ENCODE measurements around the gene BCL2A1.
"Not testable (repeated sequence)": the region's sequence is repeated elsewhere in the genome, so short reads cannot be mapped to it uniquely, and the experiment has no call there.

BCL2A1 gene

DNA sequence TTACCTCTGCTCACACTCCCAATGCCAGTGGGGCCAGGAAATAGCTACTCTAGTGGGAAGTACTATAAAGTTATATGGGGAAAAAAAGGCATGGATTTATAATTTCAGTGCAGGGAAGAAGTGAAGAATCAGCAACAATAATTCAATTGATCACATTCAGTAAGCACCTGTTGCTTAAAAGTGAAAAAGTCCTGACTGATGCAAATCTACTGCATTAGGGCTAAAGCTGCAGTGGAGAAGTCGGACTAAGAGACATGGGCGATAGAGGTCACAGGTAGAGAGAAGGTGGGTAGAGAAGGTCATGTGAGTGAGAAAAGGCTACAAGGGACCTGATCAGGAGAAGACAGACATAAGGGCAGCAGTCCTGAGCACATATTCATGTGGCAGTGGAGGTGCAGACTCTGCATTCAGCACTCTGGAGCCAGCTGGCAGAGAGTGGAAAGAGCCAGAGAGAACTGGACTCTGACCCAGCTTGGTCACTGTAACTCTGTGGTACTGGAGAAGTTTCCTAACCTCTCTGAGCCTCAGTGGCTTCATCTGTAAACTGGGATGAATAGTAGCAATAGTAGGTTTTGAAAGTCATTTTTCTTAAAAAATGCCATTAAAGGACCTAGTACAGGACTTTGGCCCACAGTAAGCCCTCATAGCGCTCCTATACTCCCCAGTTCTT, 17.6 kb upstream of the BCL2A1 start:
- no peak for DNase-seq

DNA sequence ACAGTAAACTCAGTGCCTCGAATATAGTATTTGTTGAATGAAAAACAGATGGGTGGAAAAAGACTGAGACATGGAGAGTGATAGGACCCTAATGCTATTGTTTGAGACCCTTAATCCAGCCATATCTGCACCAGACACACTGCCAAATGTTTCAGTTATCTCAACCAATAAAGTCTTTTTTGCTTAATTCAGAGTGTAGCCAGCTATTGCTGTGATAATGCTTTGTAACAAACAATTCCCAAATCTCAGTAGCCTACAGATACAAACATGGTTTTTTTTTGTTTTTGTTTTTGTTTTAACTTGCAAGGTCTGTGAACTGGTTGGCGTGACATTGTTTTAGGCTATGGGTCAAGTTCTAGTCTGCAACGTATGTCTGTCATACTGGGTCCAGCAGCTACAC, 17.0 kb upstream of the BCL2A1 start:
- no peak for DNase-seq

DNA sequence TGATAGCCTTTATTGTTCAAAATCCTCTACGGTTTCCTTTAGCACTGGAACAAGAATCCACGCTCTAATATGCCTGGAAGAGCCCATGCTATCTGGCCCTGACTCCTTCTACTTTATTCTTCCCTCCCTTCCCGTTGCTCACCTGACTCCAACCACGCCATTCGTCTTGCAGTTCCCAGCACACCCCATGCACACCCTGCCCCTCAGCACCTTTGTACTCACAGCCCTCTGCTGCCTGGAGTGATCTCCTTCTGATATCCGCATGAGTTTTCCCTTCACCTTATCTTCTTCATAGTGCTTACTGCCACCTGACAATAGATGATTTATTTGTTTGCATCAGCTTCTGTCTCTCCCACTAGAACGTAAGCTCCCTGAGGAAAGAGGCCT, 16.6 kb upstream of the BCL2A1 start:
- DNase-seq: no peak

- DNase-seq: no peak
Observed at GRCh38 chr15:79981831-79982455, 10.9 kb upstream of the BCL2A1 start.

GRCh38 chr15:79978655-79979514, 7.9 kb upstream of the BCL2A1 start:
- DNase-seq: no peak

- DNase-seq: no peak
Observed at GRCh38 chr15:79978260-79978654, 7.3 kb upstream of the BCL2A1 start.

DNA sequence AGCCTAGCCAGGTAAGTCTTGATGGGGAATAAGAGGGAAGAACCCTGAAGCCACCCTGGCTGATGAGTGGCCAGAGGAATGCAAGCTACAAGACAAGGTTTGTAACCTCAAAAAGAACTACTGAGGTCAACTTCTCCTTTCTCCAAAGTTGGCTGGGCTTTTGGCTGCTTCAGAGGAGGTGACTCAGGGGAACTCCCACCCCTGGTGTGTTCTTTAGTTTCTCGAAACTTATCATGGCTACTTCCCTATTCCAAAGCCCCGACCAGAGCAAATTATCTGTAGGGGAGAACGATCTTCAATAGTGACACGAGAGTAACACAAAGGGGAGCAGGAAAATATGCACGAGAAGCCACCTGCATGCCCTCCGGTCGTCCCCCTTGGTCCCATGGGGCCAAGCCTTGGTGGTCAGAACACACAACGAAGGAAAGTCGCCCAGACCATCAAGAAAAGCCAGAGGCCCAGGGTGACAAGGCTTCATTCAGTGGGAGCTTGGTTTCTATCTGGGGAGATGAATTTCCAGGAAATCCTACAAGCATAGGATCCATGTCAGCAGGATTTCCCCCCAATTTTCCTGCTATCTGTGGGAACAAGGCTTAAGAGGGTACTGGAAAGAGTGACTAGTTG, 6.5 kb upstream of the BCL2A1 start:
- DNase-seq: no peak

GRCh38 chr15:79973456-79974195, 2.6 kb upstream of the BCL2A1 start:
- no peak for DNase-seq

DNA sequence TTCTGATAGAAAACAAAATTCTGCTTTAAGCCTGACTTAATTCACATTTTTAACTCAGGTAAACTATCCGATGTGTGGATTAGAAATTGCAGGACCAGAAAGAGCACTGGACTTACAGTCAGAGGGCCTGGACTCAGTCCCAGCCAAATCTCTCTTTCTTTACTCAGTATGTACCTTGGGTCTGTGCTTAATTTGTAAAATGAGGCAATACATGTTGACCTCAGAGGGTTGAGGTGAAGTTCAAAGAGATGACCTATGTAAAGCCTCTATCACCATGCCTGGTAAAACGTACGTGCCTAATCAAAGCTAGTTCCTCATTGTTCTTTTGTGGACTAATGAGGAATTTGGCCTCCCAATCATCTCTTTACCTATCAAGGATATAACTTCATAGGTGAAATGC, 1.9 kb upstream of the BCL2A1 start:
- DNase-seq: no peak

DNA sequence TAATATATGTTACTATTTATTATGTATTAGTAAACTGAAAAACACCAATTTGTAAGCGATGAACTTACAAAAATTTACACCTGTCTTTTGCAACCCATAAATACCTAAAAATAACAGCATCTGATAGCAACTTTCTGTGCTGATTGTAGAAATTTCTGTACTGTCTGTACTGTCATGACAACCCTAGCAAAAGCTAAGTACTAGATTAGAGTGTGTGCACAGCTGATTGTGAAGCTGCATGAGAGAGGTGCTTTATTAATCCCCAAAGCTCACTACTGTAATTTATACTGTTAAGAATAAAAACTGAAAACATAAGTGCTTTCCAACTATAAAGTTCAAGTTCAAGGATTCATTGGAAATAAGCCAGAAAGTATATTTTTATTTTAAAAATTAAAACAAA, 815 bp downstream of the BCL2A1 start:
- DNase-seq: no peak

DNA sequence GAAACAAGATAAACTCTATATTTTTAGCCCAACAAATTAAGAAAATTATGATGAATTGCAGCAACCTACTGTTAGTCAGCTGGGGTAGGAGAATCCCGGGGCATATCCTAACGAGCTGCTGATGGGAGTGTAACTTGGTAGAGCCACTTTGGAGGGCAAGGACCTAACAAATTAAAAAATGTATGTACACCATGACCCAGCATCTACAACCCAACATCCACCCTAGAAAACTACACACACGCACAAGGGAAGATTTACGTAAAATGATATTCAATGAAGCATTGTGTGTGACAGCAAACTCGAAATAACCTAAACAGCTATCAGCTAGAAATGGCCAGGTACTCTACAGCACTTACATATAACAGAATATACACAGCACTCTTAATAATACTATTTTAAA, 1.9 kb downstream of the BCL2A1 start:
- no peak for DNase-seq

DNA sequence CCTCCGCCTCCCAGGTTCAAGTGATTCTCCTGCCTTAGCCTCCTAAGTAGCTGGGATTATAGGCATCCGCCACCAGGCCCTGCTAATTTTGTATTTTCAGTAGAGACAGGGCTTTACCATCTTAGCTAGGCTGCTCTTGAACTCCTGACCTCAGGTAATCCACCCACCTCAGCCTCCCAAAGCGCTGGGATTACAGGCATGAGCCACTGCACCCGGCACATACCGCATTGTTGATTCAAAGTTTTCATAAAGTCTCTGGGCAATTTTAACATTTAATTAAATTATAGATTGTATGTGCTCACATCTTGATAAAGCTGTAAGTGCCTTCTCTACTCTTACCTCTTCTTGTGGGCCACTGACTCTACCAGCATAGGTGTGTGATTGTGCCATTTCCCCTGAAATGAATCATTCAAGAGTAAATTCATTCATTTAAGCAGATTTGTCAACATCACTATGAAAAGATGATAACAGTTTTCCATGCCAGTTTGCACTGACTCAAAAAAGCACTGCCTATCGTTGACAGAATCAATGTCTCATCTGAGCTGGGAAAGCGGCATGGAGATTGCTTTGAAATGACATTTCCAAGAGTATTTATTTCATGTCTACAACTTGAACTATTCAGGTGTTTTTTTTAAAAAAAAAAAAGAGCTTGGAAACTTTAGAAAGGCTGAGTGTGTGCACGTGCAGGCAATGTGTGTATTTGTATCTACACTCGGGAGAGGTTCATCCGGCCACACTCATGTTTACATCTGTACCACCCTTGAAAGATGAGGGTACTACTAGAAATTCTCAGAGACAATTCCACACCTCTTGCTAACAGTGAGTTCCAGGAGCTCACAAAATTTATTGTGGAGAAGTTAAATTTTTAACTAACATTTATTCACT, 3.5 kb downstream of the BCL2A1 start:
- peak; percentile 8 for DNase-seq

DNA sequence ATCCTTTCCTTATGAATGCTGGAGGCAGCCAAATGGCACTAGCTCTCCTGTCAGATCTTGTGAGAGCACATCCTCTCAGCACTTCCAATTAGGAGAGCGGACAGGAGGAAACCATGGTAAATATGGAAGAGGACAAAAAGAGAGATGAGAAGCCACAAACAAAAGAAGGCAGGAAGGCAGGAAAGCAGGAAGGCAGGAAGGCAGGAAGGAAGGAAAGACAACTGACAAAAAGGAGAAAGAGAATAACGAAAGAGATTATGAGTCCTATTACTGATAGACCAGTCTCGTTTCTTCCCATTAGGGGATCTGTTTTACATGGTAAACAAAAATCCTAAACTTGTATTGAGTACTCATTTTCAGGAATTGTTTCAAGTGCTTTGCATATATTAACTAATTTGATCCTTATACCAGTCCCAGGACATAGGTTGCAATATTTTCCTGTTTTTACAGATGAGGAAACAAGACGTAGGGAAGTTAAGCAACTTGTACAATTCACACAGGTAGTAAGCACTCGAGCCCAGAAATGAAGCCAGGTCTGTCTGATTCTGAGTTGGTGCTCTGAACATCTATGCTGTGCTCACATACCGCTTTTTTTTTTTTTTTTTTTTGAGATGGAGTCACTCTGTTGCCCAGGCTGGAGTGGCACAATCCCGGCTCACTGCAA, 4.2 kb downstream of the BCL2A1 start:
- DNase-seq: no peak

- DNase-seq: no peak
Observed at GRCh38 chr15:79965846-79966630, 5.0 kb downstream of the BCL2A1 start.

- DNase-seq: no peak
Observed at GRCh38 chr15:79964232-79964805, 6.7 kb downstream of the BCL2A1 start.

DNA sequence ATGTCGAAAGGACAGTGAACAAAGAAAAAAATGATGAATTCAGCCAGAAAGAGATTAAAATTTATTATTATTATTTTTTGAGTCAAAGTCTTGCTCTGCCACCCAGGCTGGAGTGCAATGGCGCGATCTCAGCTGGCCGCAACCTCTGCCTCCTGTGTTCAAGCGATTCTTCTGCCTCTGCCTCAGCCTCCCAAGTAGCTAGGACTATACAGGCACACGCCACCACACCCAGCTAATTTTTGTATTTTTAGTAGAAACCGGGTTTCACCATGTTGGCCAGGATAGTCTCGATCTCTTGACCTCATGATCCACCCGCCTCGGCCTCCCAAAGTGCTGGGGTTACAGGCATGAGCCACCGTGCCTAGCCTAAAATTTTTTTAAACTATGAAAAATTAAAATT, 8.1 kb downstream of the BCL2A1 start:
- not testable (repeated sequence) for DNase-seq

GRCh38 chr15:79962178-79962577, 8.8 kb downstream of the BCL2A1 start:
- DNase-seq: no peak

- no peak for DNase-seq
Observed at GRCh38 chr15:79960502-79961212, 10.3 kb downstream of the BCL2A1 start.

DNA sequence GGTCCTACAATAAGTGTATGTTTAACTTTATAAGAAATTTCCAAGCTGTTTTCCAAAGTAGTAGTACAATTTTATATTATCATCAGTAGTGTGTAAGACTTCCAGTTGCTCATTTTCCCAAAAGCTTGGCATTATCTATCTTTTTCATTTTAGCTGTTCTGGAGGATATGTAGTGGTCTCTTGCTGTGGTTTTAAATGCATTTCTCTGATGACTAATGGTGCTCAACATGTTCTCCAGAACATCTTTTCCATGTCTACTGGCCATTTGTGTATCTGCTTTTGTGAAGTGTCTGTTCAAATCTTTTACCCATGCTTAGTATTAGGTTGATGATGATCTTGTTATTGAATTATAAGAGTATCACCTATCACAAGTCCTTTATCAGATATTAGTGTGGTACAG, 13.3 kb downstream of the BCL2A1 start:
- DNase-seq: no peak
